Ovary (tissue), 9 donors: ENCODE measurements around the gene PEX14. TPM values are rescaled to one million over a fixed set of nuclear protein-coding genes. Genes with fewer than 3 reads are reported as not detected.

Experiments used
- DNase-seq, 5 donors: peaks; one replicate each; pipeline ENCODE4 v3.0.0-alpha.2; 2019 to 2020
- H3K27ac ChIP-seq, 2 donors: fragments of 200-600 bp; one replicate each; pipeline versions ENCODE4 v1.5.1 to v1.8.0; 2019 to 2022
- H3K27me3 ChIP-seq: fragments of 200-600 bp; one replicate; pipeline ENCODE4 v1.8.0; 2022
- H3K36me3 ChIP-seq: fragments of 200-600 bp; sonication (generic); one replicate; pipeline ENCODE4 v1.5.1; 2019
- H3K4me1 ChIP-seq: one replicate; pipeline ENCODE4 v1.8.1; 2013; ENCODE audit warnings: mild to moderate bottlenecking, moderate library complexity; ENCODE audit not compliant: insufficient read depth
- H3K4me3 ChIP-seq: fragments of 200-600 bp; sonication (generic); one replicate; pipeline ENCODE4 v1.5.1; 2017
- H3K9me3 ChIP-seq, 2 donors: fragments of 200-600 bp in 1 of 2; sonication (generic) in 1 of 2; one replicate each; pipeline versions ENCODE4 v1.5.1 to v1.8.1; 2013 to 2019; ENCODE audit warnings: mild to moderate bottlenecking in 1 of 2, moderate library complexity in 1 of 2
- EP300 ChIP-seq: sonication (generic); formaldehyde crosslinking; IDR thresholded peaks from one replicate; pipeline ENCODE4 v1.6.1; 2017; ENCODE audit warnings: antibody characterized with exemption
- POLR2A ChIP-seq: fragments of 450-650 bp; IDR thresholded peaks from one replicate; pipeline ENCODE4 v1.6.1; 2017; ENCODE audit warnings: antibody characterized with exemption, mild to moderate bottlenecking, moderate library complexity
- WGBS, 3 donors: extraction: QIAGEN DNeasy Blood & Tissue Kit in 1 of 3; methylation state at CpG; one replicate each; pipeline versions ENCODE4 v1.1.5 to v1.1.7; 2013 to 2017; 5-methylcytosine and 5-hydroxymethylcytosine counted together
- intact Hi-C, 4 donors: fragments of 100-400 bp; cut with DNase I; formaldehyde crosslinking; loops; one replicate each; pipeline versions ENCODE4 v1.11.0 to v1.15.1; 2022 to 2023
- polyA plus RNA-seq, 2 donors: library from polyadenylated mRNA; stranded (reverse); fragments of 200-250 nt in 1 of 2; fragments of 350-450 nt in 1 of 2; fragmentation: Illumina TruSeq in 1 of 2; extraction: RNeasy Lipid Tissue Mini Kit (QIAGEN cat#74804) in 1 of 2; gene quantifications; one replicate each; pipeline ENCODE4 v1.2.3, GENCODE V29; 2013 to 2014
- total RNA-seq, 7 donors: library from RNA; depleted of rRNA in 2 of 7; stranded (reverse); fragments of >200 nt in 2 of 7; fragmentation: NEBNext Ultra II Directional in 3 of 7; extraction: Animal tissue kit (Norgen Biotek cat#: 25700) in 3 of 7; gene quantifications; one replicate each; pipeline versions ENCODE4 v1.1.0 to v1.2.4, GENCODE V29; 2016 to 2023
- TF ChIP-seq, protein P1 (sequence below), 3 donors: fragments of 450-650 bp in 2 of 3; fragments of 200-600 bp in 1 of 3; IDR thresholded peaks; one replicate each; pipeline versions ENCODE4 v1.5.1 to v1.8.0; 2016 to 2022; ENCODE audit warnings: antibody characterized with exemption in 3 of 3, mild to moderate bottlenecking in 1 of 3
- donor health status: DM: no; HTN: no; CAD: no; lungs with moderate emphysema.
- donor health status: DM: no; HTN: no; CAD: no.
- donor health status: Bipolar disorder and iron deficiency.
- donor health status: DM: yes; HTN: yes; CAD: no.
- donor health status: DM: no; HTN: no; CAD: no.
- donor health status: DM: yes; HTN: yes; CAD: no.

PEX14 gene
- total and polyA plus RNA-seq, 9 donors, result 3.3 to 22.9 (median 16.7) TPM

DNA sequence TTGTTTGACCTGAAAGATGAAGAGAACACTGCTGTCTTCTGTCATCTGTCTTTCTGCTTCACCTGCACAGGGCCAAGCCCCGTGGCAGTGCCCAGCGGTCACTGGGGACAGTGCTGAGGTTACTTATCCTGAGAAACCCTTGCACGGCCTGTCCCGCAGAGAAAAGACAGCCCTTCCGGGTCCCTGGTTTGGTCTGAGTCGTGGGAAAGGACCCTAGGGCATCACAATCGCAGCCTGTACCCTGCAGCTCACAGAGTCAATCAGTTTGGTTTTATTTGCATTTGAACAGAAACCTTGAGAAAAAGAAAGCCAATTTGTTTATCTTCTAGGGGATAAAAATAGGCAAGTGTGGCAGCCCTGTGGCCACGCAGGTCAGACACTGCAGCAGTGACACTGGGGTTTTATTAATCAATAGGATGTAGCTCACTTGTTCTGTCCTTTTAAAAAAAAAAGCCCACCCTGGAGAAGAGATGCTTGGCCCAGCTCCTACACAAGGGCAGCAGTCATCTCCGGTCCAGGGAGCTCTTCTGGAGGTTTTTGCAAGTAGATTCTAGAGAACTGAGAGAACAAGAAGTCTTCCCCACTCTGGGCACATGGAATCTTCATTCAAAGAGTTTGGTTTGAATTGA, 120.0 kb downstream of the PEX14 start:
- Histone ChIP-seq H3K27me3 (no peaks in the 10 kb centered on the region), H3K27ac (no peak overlapping the region), H3K36me3 (no peaks in the 10 kb centered on the region), H3K9me3 (no peaks in the 10 kb centered on the region), H3K4me1 (peaks cover 9% of the 10 kb centered on the region), H3K4me3 (no peak overlapping the region)
- no peak for TF ChIP-seq EP300
- no peak for TF ChIP-seq POLR2A
- TF ChIP-seq, protein P1, sequence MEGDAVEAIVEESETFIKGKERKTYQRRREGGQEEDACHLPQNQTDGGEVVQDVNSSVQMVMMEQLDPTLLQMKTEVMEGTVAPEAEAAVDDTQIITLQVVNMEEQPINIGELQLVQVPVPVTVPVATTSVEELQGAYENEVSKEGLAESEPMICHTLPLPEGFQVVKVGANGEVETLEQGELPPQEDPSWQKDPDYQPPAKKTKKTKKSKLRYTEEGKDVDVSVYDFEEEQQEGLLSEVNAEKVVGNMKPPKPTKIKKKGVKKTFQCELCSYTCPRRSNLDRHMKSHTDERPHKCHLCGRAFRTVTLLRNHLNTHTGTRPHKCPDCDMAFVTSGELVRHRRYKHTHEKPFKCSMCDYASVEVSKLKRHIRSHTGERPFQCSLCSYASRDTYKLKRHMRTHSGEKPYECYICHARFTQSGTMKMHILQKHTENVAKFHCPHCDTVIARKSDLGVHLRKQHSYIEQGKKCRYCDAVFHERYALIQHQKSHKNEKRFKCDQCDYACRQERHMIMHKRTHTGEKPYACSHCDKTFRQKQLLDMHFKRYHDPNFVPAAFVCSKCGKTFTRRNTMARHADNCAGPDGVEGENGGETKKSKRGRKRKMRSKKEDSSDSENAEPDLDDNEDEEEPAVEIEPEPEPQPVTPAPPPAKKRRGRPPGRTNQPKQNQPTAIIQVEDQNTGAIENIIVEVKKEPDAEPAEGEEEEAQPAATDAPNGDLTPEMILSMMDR (IDR thresholded peaks at IDR 0.05), result no peak
- WGBS, 3 donors, result 91 to 94% (median 91%) methylated on average over 9 of the region's 9 CpGs
- DNase-seq, result no peak
- intact Hi-C loops, result no loop called here

DNA sequence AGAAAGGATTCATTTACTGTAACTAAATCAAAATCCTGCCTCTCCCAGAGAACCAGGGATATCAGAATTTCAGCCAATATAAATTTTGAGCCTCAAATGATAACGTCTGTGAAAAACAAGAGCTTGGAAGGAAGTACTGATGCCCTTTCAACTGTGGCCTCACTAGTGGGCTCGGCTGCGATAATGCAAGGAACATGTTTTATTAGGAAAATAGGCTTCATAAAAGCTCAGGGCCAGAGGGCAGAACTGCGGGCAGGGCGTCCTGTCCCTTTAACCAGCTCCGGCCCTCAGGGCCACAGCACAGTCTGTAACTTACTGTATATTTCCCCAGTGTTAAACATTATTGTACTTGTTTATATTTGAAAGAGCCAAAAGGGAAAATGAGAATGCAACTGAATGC, 122.0 kb downstream of the PEX14 start:
- peak in 2 of 5 donors; percentile 33 to 65 for DNase-seq
- Histone ChIP-seq H3K4me1 (peaks cover 9% of the 10 kb centered on the region), H3K27ac (no peak overlapping the region), H3K4me3 (no peak overlapping the region), H3K36me3 (no peaks in the 10 kb centered on the region), H3K27me3 (no peaks in the 10 kb centered on the region), H3K9me3 (no peaks in the 10 kb centered on the region)
- TF ChIP-seq POLR2A (no peak), EP300 (no peak)
- TF ChIP-seq, protein P1 (IDR thresholded peaks at IDR 0.05), result no peak
- intact Hi-C loops, result no loop called here
- 9 to 36% (median 12%) methylated on average over 6 of the region's 6 CpGs for WGBS, 3 donors

DNA sequence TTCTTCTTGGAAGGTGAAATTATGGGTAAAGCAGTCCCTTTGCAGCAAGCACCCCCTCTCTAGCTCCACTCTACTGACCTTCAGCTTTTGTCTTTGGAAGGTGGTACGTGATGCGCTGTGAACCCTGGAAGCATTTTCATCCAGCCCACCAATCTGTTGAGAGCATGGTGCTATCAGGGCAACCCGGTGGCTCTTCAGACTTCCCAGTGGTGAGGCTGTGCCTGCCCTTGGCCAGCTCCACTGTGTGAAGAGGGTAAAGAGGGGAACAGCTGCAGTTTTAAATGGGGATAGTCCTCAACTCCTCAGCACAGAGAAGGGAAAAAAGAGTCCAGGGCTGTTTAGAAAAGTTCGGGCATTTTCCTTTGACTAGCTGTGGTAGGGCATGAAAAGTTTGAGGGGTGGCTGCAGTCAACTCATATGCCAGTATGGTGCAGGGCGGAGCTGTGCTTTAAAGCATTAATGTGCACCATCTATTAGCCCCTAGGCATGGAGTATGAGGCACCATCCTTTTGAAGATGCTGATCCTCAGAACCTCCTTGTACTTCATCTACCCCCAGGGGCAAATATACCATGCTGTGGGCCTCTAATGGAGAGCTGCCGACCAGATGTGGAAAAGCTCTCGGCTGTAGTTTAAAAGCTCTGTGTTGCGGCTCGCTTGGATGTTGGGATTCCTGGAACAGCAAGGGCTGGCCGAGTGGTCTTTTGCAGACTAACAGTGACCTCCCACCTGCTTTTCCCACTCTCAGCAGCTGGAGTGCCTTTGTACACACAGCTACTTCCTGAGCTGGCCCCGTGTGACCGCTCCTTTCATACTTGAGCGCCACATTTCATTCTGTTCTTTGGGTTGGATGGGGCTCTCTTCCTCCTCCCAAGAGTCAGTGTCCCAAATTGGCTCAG, 123.0 kb downstream of the PEX14 start:
- no peak overlapping the region for H3K27ac ChIP-seq
- 68 to 87% (median 81%) methylated on average over 13 of the region's 13 CpGs for WGBS, 3 donors
- DNase-seq, result no peak

DNA sequence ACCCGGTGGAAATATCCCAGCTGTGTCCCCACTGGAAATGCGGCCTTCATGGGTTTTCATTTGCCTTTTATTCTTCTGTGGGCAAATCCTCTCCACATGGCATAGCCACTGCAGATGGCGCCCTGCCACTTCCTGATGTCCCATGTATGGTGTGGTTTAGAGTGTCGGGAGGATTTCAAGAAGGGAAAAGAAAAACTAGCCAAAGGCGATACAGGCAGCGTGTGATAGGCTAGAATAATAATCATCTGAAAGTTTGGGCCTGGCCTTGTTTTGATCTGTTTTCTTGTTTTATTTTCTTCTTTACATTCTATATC, 123.6 kb downstream of the PEX14 start:
- no peak overlapping the region for H3K27ac ChIP-seq
- H3K27me3 ChIP-seq, result no peaks in the 10 kb centered on the region
- no peak overlapping the region for H3K4me3 ChIP-seq
- H3K9me3 ChIP-seq, result no peaks in the 10 kb centered on the region
- DNase-seq, result no peak
- no peaks in the 10 kb centered on the region for H3K36me3 ChIP-seq
- TF ChIP-seq EP300 (no peak), POLR2A (no peak)
- TF ChIP-seq, protein P1 (IDR thresholded peaks at IDR 0.05), result no peak
- WGBS, 3 donors, result 81 to 90% (median 84%) methylated on average over 6 of the region's 6 CpGs
- peaks cover 9% of the 10 kb centered on the region for H3K4me1 ChIP-seq
- intact Hi-C loops, result no loop called here

More for the DNA sequence above, 123.0 kb downstream of the PEX14 start:
- Histone ChIP-seq H3K4me3 (no peak overlapping the region), H3K4me1 (peaks cover 9% of the 10 kb centered on the region), H3K9me3 (no peaks in the 10 kb centered on the region), H3K27me3 (no peaks in the 10 kb centered on the region), H3K36me3 (no peaks in the 10 kb centered on the region)
- TF ChIP-seq EP300 (no peak), POLR2A (no peak)
- TF ChIP-seq, protein P1 (IDR thresholded peaks at IDR 0.05), result no peak
- intact Hi-C loops, result no loop called here
